H4 (cell line): ENCODE results near the gene DGCR2. TPM values are rescaled to one million over a fixed set of nuclear protein-coding genes. Genes with fewer than 3 reads are reported as not detected.

Experiments used
- DNase-seq: peaks from one replicate; pipeline ENCODE4 v3.0.0-alpha.2; 2015; ENCODE audit warnings: low spot score
- total RNA-seq: library from RNA; depleted of rRNA; stranded (reverse); fragments of >200 nt; shearing (Covaris generic); gene quantifications from 2 replicates; pipeline ENCODE4 v1.2.3, GENCODE V29; 2014

The DGCR2 gene
- total RNA-seq, 1 experiment from 2014 or later: 19.1 TPM

DNA sequence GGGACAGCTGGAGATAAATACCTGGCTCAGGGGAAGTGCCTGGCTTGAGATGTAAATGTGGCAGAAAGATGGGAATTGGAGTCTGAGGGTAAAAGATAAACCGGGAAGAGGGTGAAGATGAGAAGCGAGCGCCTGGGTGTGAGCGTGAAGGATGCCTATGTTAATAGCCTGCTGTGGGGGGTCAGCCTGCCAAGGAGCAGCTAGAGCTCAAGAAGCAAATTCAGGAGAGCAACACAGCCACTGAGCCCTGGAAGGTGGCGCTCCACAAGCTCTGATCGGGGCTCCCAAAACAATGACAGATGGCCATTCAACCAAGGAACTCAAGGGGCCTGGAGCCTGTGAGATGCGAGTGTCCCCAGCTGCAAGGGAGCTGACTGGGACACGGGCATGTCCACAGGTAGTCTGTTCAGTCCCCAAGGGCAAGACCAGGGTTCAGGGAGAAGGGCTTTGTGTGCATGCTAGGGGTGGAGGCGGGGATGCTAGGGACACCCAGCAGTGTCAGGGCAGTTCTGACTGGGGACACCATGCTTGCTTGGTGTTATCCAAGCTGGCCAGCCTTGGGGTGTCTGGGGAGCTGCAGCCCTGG lies 25.1 kb upstream of the DGCR2 start:
- DNase-seq: no peak

DNA sequence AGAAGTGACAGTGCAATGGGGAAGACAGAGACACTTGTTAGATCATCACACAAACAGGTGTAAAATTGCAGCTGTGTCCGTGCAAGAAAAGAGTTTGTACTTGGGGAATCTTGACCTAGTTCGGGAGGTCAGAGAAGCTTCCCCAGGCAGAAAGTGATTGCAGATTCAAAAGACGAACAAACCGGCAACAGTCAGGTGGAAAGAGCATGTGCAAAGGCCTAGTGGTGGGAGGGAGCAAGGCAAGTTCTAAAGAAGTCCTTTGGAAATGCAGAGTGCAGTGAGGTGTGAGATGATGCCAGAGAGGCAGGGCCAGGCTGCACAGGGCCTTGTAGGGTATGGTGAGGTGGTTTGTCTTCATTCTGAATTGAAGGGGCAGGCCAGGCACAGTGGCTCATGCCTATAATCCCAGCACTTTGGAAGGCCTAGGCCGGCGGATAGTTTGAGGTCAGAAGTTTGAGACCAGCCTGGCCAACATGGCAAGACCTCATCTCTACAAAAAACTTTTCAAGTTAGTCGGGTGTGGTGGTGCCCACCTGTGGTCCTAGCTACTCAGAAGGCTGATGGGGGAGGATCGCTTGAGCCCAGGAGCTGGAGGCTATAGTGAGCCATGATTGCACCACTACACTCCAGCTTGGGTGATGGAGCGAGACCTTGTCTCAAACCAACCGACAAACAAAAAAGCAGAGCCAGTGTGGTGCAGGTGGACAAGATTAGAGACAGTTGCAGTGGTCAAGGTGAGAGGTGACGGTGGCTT lies 24.2 kb upstream of the DGCR2 start:
- no peak for DNase-seq

DNA sequence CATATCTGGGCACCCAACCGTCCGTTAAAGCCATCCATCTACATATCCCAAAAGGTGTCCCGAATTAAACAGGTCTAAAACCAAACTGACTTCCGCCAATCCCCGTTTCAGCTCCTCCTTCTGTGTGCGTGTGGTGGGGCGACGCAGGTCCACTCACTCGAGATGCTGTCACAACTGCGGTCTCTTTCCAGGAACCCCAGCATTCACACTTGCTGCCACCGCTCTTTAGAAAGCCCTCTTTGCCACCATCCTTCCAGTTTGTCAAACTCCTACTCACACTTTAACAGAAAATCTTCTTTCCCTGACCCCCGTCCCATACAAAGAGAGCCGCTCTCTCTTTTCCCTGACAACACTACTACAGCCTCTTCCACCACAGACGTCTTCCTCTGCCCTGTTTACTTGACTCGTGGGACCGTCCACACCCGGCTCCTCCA lies 21.8 kb upstream of the DGCR2 start:
- DNase-seq: no peak

DNA sequence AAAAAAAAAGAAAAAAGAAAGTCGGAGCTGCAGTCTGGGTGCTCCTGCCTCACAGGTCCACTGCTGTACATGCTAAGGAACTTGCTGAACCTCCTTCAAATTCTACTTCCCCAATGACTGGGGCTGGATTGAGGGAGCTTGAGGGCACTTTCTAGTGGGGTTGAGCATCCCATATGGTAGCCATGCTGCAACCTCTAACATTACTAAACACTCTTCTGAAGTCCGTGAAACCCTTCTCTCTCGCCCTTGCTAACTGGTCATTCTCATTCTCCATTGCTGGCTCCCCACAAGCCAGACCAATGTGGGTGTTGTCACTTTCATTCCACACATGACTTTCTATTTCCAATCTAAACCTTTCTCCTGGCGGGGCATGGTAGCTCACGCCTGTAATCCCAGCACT lies 21.0 kb upstream of the DGCR2 start:
- DNase-seq: no peak

DNA sequence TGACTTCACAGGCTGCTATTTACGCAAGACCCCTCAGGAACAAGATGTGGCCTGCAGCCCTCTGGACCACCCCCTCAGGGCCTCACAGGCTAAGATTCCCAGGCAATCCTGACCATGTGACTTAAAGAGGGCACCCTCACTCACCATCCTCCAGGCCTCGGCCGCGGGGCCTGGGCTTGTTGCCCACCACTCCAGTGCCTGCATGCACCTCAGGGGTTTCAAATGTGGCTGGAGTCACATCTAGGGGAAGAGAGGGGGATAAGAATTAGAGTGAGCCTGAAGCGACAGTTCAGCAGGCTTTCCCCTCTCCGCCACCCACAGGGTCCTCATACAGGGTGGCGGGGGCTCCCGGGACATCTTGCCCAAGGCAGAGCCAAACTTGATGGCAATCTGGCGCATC lies 20.2 kb upstream of the DGCR2 start:
- no peak for DNase-seq

DNA sequence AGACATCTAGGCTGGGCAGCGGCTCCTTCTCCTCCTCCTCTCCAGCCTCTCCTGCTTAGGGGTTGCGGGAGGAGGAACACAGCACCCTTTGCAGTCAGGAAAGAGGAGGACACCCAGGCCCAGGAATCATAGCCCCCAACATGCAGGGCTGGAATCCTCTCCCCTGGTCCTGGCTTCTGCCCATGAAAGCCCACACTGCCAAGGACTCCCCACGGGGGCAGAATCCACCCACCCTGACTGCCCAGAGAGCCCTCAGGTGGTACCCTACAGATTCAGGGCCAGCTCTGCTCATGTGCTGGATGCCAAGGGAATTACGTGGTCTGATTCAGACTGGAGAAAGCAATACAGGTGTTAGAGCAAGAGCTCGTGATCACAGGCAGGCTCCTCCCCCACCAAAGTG lies 17.8 kb upstream of the DGCR2 start:
- no peak for DNase-seq

DNA sequence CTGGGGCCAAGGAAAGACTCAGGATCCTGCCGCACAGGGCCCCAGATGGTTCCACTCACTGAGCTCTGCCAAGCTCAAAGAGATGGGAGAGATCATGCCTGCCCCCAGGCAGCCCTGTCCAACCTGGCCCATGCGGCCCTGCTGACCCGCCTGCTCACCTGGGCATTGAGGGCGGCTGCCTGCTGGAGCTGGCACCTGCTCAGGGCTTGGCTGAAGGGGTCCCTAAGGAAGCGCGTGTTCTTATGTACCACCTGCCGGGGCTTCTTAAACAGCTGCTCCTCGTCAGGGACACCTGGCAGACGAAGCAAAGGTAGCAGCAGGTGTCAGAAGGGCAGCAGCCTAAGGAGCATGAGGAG lies 16.8 kb upstream of the DGCR2 start:
- DNase-seq: no peak

DNA sequence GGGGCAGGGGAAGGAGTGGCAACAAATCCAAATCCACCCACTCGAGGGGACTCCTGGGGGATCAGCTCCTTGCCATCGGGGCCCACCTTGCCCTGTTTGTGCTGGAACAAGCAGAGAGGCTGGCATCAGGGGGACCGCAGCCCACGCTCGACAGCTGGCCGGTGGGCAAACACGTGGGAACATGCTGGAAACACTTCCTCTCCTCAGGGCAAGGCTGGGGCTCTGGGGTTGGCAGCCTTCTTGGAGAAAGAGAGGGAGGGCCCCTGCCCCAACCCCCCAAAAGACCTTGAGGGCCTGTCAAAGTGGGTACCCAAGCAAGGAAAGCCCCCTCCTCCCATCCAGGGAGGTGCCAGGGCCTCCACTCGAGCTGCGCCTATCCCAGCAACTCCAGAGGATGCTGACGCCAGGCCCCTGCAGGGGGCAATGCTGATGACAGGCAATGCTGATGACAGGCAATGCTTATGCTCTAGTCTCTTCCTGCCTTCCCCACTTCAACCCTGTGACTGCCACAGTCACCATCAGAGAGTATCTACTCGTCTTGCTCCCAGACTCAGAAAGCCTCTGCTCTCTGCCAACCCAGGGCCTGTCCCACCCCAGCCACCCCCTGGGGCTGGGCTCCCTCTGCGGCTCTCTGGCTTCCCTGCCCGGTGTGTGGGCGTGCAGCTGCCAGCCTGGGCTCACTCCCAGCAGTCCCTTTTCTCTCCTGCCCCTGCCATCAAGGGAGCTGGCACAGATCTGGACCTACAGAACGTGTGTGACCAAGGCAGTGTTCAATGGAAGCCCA lies 16.2 kb upstream of the DGCR2 start:
- DNase-seq: no peak

DNA sequence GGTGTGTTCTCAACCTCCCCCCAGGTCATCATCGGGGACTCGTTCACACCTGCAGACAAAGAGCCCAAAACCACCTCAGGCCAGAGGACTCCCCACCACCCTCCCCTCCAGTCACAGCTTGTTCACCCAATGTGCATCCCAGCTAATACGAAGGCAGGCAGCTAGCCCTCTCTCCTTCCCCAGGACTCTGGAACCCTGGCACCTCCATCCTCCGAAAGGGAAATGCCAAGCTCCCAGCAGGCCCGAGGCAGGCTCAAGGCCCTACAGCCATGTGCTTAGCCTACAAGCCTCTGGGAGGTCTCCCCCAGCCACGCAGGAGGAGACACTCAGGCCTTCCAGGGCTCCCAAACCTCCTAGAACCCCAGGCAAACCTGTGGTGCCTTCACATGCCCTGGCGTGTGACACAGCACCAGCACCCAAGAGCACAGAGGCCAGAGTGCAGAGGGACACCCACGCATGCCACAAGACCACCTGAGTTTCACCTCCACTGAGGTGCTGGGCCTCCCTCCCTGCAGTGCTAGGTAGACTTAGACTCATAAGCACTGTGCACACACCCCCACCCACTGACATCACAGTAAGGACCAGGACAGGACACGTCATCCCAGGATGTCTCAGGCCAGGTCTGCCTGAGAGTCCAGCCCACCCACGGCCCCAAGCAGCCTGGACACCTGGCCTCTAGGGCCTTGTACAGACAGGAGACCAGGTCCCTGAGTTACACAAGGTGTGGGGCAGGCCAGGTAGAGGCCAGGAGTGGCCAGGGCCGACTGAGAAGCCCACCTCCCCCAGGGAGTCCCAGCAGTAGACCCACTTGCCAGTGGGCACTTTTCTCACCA lies 15.4 kb upstream of the DGCR2 start:
- DNase-seq: no peak

DNA sequence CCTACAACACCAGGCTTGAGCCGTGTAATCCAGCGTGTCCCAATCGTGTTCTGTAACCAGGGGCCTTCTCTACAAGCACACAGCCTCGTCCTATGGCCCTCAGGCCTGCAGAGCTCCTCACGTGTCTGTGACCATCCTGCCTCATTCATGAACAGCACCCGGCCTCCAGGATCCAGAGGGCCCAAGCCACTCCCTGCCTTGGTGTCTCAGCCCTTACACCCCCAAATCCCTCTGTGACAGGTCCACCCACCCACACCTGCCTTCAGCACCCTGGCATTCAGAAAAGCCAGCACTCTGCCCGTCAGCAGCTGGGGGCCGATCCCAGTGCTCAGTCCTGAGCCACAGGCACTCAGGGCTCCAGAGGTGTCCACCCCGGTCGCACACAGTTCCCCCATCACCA lies 14.7 kb upstream of the DGCR2 start:
- DNase-seq: no peak

DNA sequence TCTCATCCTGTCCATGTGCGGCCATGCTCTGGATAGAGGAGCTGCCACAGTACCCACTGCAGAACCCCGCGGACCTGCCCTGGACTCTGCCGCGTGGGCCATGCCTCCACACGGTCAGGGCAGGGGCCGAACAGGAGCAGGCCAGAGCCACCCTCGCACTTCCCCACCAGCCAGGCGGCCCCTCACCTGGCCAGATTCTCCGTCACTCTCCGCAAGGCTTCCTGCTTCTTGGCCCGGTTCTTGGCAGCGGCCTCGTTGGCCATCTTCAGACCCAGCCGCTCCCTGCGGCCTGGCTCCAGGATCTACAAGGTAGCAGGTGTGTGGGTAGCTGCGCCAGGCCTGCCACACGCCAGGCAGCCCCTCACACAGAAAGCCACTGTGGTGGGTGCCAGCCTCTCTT lies 12.7 kb upstream of the DGCR2 start:
- no peak for DNase-seq

DNA sequence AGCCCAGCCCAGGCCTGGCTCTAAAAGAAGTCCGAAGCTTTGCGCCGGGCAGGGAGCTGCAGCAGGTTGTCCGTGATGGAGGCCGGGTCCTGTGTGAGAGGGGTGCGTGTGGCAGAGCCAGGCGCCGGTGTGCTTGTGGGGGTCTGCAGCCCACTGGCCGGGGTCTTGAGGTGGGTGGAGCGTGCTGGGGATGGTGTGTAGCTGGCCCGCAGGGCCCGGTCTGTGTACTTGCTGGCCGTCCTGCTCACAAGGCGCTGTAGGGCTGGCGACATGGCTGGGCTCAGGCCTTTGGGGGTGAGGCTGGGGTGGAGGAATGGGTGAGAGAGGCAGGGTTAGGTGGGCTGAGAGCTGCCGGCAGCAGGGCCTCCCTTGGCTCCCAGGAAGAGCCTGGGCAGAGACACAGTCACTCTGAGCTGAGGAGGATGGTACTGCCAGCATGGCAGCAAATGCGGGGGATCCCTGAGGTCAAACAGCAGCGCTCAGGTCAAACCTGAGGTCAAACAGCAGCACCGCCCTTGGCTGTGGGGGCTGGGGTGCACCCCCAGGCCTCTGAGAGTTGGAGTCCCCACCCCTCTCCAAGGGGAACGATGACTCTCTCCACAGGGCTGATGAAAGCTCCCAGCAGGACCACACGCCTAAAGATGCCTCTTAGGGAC lies 12.1 kb upstream of the DGCR2 start:
- DNase-seq: no peak

DNA sequence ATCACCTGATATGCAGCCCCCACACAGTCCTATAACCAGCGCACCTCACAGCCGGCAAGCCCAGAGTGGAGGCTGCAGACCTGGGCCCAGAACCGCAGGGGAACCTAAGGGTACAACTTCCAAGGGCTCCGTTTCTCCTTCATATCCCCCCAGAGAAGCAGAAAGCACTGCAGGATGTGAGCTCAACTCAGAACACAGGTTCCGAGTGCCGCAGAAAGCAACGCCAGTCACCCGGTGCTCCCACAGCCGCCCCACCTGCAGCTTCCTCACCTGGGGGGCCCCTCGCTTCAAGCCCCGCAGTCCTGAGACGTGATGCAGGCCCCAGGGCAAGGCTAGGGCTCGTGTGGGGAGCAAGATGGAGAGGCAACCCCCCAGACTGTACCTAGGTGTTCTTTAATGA lies 11.3 kb upstream of the DGCR2 start:
- DNase-seq: no peak

DNA sequence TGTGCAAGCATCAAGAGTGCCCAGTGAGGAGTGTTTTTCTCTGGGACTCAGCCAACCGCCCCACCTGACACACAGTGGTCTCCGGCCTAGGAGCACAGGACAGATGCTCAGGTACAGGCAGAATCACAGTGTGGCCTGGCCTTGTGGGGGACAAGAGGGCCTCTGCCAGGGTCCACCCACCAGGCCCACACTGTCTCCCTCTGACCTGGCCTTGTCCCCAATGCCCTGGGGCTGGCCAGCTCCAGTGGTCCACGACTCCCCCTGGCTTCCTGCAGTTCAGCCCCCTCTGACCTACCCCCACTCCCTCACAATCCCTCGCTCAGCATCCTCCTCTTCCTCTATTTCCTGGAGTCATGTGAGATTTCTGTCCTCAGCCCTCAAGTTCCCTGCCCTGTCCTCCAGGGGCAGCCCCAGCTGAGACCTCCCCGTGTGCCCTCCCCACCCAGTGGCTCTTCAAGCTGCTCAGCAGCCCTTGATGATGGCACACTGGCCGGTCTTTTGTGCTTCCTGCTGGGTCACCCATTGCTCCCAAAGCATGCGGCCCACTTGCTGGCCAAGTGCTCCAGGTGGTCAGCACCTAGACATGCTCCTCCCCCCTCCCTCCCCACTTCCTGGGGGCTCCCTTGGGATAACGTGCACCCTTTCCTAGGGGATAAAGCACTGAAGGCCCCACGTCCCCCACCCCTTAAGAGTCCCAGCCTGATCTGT lies 10.6 kb upstream of the DGCR2 start:
- no peak for DNase-seq

DNA sequence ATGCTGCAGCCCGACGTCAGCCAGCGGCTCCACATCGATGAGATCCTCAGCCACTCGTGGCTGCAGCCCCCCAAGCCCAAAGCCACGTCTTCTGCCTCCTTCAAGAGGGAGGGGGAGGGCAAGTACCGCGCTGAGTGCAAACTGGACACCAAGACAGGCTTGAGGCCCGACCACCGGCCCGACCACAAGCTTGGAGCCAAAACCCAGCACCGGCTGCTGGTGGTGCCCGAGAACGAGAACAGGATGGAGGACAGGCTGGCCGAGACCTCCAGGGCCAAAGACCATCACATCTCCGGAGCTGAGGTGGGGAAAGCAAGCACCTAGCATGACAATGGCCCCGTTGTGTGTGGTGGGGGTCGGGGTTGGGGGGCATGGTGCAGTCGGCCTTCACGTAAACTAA lies 9.9 kb upstream of the DGCR2 start:
- DNase-seq: no peak

DNA sequence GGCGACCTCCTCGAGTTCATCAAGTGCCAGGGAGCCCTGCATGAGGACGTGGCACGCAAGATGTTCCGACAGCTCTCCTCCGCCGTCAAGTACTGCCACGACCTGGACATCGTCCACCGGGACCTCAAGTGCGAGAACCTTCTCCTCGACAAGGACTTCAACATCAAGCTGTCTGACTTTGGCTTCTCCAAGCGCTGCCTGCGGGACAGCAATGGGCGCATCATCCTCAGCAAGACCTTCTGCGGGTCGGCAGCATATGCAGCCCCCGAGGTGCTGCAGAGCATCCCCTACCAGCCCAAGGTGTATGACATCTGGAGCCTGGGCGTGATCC lies 9.4 kb upstream of the DGCR2 start:
- no peak for DNase-seq

DNA sequence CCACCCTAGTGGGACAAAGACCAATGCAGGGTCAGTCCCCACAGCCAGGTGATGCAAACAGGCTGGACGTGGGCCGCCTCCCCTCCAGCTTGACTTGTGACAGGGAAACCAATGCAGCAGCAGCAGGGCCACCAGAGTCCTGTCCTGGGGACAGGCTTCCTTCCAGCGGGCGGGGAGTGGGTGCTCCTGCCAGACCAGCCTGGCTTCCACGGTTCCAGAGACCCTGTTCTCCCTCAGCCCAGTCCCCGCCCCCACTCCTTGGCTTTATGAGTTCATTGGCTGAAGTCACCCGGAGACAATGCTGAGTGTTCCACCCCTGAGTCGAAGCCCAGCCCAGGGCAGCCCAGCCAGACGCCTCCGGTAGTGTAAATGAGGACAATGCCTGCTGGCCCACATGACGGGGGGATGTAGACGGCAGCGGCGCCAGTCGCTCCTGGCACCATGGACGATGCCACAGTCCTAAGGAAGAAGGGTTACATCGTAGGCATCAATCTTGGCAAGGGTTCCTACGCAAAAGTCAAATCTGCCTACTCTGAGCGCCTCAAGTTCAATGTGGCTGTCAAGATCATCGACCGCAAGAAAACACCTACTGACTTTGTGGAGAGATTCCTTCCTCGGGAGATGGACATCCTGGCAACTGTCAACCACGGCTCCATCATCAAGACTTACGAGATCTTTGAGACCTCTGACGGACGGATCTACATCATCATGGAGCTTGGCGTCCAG lies 8.9 kb upstream of the DGCR2 start, which contains the start of gene TSSK2:
TSS of gene TSSK2 (plus strand) at position 350 of the 726 bp plus-strand sequence. CDS start at position 442, 92 bp downstream.
- no peak for DNase-seq

DNA sequence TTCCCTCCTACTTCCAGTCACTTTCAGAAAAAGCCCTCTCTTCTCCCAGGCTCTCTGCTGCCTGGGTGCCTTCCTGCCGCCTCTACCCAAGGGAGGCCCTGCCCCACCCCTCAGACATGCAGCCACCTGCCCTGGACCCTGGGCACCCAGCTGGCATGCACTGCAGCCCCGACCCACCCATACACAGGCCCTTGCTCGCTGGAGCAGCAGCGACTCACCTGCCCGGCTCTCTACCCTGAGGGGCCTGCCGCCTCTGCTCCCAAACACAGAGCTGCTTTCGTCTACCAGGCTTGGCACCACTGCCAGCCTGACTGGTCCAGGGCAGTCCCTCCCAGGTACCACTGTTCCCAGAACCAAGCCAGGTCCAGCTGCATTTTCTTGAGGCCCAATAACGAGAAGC lies 7.7 kb upstream of the DGCR2 start:
- no peak for DNase-seq

DNA sequence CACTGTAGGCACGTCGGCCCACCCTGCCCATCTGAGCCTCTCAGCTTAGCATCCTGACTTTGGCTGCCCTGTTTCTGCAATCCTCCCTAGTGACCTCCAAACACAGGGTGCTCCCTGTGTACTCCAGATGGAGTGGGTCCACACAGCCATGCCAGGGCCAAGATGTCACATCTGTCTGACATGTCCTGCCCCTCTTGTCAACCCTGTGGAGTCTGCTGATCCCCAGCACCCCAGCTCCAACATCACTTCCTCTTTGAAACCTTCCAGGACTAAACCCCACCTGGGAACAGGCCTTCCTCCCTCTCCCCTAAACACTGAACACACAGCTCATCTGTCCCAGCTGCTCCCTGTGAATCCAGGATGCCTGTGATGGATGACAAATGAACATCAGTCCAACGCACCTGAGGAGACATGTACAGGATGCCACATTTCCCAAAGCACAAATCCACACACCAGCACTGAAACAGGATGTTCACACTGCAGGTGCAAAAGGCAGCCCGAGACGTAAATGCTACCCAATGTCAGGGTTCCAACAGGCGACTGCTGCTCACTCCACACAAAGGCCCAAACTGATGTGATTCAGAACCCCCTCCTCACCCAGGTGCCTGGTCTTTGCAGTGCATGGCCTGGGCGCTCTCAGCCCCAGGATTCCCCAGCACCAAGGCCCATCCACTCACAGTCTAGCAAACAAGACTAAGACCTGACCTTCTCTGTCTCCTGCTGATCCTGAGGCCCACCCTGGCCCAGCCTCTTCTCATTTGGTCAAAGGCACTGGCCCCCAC lies 6.9 kb upstream of the DGCR2 start:
- DNase-seq: no peak

DNA sequence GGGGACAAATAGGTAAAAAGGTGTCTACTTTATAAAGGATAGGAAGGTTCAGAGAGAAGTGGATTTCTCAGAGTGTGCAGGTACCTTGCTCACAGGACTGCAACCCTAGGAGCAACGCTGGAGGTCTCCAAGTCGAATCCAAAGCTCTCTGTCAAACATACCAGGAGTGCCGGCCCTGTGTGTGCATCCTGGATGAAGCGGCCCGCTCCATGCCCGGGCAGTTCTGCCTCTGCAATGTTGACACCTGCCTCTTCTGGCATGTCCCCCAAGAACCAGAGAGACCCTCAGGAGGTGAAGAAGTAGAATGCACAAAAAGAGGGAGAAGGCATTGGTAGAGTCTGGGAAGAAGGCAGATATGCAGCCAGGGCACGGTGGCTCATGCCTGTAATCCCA lies 5.8 kb upstream of the DGCR2 start:
- no peak for DNase-seq
